HG03442 (cell line): ENCODE measurements around the gene PDAP1.
"Not testable (repeated sequence)": the region's sequence is repeated elsewhere in the genome, so short reads cannot be mapped to it uniquely, and the experiment has no call there.

ENCODE experiments used
- ATAC-seq: cut with Tn5 transposase; IDR thresholded peaks from one replicate; pipeline ENCODE4 v1.9.1; 2021; ENCODE audit warnings: mild to moderate bottlenecking, moderate library complexity; ENCODE audit not compliant: unreplicated experiment

Gene PDAP1

GRCh38 chr7:99428972-99429566, 20.7 kb upstream of the PDAP1 start:
- no peak for ATAC-seq

- ATAC-seq = no peak
Observed at GRCh38 chr7:99424932-99425730, 16.7 kb upstream of the PDAP1 start.

- no peak for ATAC-seq
Observed at GRCh38 chr7:99422625-99423024, 14.2 kb upstream of the PDAP1 start.

- ATAC-seq = no peak
Observed at GRCh38 chr7:99422186-99422585, 13.8 kb upstream of the PDAP1 start.

GRCh38 chr7:99420986-99421385, 12.6 kb upstream of the PDAP1 start:
- no peak for ATAC-seq

GRCh38 chr7:99420213-99420612, 11.8 kb upstream of the PDAP1 start:
- no peak for ATAC-seq

- ATAC-seq = no peak
Observed at GRCh38 chr7:99419323-99420021, 11.1 kb upstream of the PDAP1 start.

- ATAC-seq = no peak
Observed at GRCh38 chr7:99418260-99418659, 9.9 kb upstream of the PDAP1 start.

- ATAC-seq = not testable (repeated sequence)
Observed at GRCh38 chr7:99415513-99416127, 7.2 kb upstream of the PDAP1 start.

GRCh38 chr7:99410635-99411034, 2.2 kb upstream of the PDAP1 start:
- no peak for ATAC-seq

- ATAC-seq = no peak
Observed at GRCh38 chr7:99409806-99410205, 1.4 kb upstream of the PDAP1 start.

- ATAC-seq = no peak
Observed at GRCh38 chr7:99409192-99409572, 785 bp upstream of the PDAP1 start.

- no peak for ATAC-seq
Observed at GRCh38 chr7:99407872-99408378, 472 bp downstream of the PDAP1 start.

GRCh38 chr7:99406557-99406956, 1.8 kb downstream of the PDAP1 start:
- no peak for ATAC-seq

GRCh38 chr7:99404977-99405320, 3.4 kb downstream of the PDAP1 start:
- ATAC-seq = no peak

GRCh38 chr7:99404235-99404976, 4.0 kb downstream of the PDAP1 start:
- no peak for ATAC-seq

GRCh38 chr7:99403764-99404163, 4.6 kb downstream of the PDAP1 start:
- no peak for ATAC-seq

- ATAC-seq = no peak
Observed at GRCh38 chr7:99402854-99403253, 5.5 kb downstream of the PDAP1 start.

GRCh38 chr7:99399597-99399996, 8.8 kb downstream of the PDAP1 start:
- no peak for ATAC-seq

- ATAC-seq = no peak
Observed at GRCh38 chr7:99398891-99399445, 9.4 kb downstream of the PDAP1 start.
